Keratinocyte (primary cell): ENCODE measurements around the gene NELL2. TPM values are rescaled to one million over a fixed set of nuclear protein-coding genes. Genes with fewer than 3 reads are reported as not detected.

Experiments used
- DNase-seq: peaks from one replicate; pipeline ENCODE4 v3.0.0-alpha.2; 2011; ENCODE audit warnings: low read depth, missing footprints, low spot score
- FAIRE-seq: peaks from 2 replicates; lab custom pipeline; 2011; peaks lifted over from hg19 to GRCh38; lab: Jason Lieb, UNC
- H2AFZ ChIP-seq: 2 replicates; pipeline ENCODE4 v1.6.0; 2012; ENCODE audit warnings: low read length, control low read depth, inconsistent platforms; ENCODE audit not compliant: control insufficient read depth
- H3K27ac ChIP-seq: 2 replicates; pipeline ENCODE4 v1.5.1; 2011; ENCODE audit warnings: low read length; ENCODE audit not compliant: control insufficient read depth, insufficient read depth
- H3K27me3 ChIP-seq: 3 replicates; pipeline ENCODE4 v1.6.0; 2011; ENCODE audit warnings: low read length; ENCODE audit not compliant: control insufficient read depth, insufficient read depth; ENCODE audit errors: extremely low read depth
- H3K36me3 ChIP-seq, 2 experiments: 2 replicates in 1 of 2; 3 replicates in 1 of 2; pipeline ENCODE4 v1.5.1; 2011; ENCODE audit warnings: low read length in 2 of 2, mild to moderate bottlenecking in 1 of 2; ENCODE audit not compliant: control insufficient read depth in 2 of 2, insufficient read depth in 2 of 2; ENCODE audit errors: extremely low read depth in 1 of 2
- H3K4me1 ChIP-seq: 3 replicates; pipeline ENCODE4 v1.5.1; 2011; ENCODE audit warnings: low read length; ENCODE audit not compliant: control insufficient read depth, insufficient read depth; ENCODE audit errors: extremely low read depth
- H3K4me2 ChIP-seq: 3 replicates; pipeline ENCODE4 v1.6.0; 2011; ENCODE audit warnings: low read depth, low read length; ENCODE audit not compliant: control insufficient read depth, insufficient read depth; ENCODE audit errors: extremely low read depth
- H3K4me3 ChIP-seq, 3 experiments: fragments of 200-600 bp in 1 of 3; sonication (generic) in 1 of 3; 2 replicates in 2 of 3; 3 replicates in 1 of 3; pipeline ENCODE4 v1.5.1; 2011 to 2016; ENCODE audit warnings: low read length in 3 of 3, mild to moderate bottlenecking in 3 of 3, control low read depth in 2 of 3, inconsistent platforms in 1 of 3, low read depth in 1 of 3, mixed read lengths in 1 of 3, mixed run types in 1 of 3, moderate library complexity in 1 of 3; ENCODE audit not compliant: control insufficient read depth in 2 of 3, insufficient read depth in 2 of 3; ENCODE audit errors: extremely low read depth in 1 of 3
- H3K79me2 ChIP-seq: 2 replicates; pipeline ENCODE4 v1.6.0; 2012; ENCODE audit warnings: low read length; ENCODE audit not compliant: control insufficient read depth, insufficient read depth
- H3K9ac ChIP-seq: 3 replicates; pipeline ENCODE4 v1.6.0; 2011; ENCODE audit warnings: low read length; ENCODE audit not compliant: control insufficient read depth, insufficient read depth; ENCODE audit errors: extremely low read depth
- H3K9me1 ChIP-seq: 3 replicates; pipeline ENCODE4 v1.6.0; 2011; ENCODE audit warnings: low read length; ENCODE audit not compliant: control insufficient read depth, insufficient read depth; ENCODE audit errors: extremely low read depth
- H3K9me3 ChIP-seq: 2 replicates; pipeline ENCODE4 v1.5.1; 2012; ENCODE audit warnings: low read depth, low read length; ENCODE audit not compliant: control insufficient read depth
- H4K20me1 ChIP-seq: 3 replicates; pipeline ENCODE4 v1.6.0; 2011; ENCODE audit warnings: low read length; ENCODE audit not compliant: control insufficient read depth, insufficient read depth; ENCODE audit errors: extremely low read depth
- CTCF ChIP-seq, 3 experiments: IDR thresholded peaks in 1 of 3; conservative IDR thresholded peaks in 1 of 3; optimal IDR thresholded peaks in 1 of 3; 2 replicates in 2 of 3; 3 replicates in 1 of 3; pipeline versions ENCODE3 to v1.5.1; 2011; ENCODE audit warnings: low read length in 3 of 3, mild to moderate bottlenecking in 3 of 3, moderate library complexity in 2 of 3, control low read depth in 1 of 3, inconsistent platforms in 1 of 3; ENCODE audit not compliant: insufficient read depth in 2 of 3; ENCODE audit errors: extremely low read depth in 1 of 3
- EZH2 ChIP-seq: IDR thresholded peaks from one replicate; pipeline ENCODE4 v1.6.1; 2012; ENCODE audit warnings: inconsistent platforms, mild to moderate bottlenecking, low read length, moderate library complexity
- dilution Hi-C: fragments of 300-500 bp; cut with MboI; formaldehyde crosslinking; loops from one replicate; pipeline ENCODE4 v1.7.0; 2020; ENCODE audit warnings: low sequenced_read_pairs; ENCODE audit not compliant: extremely low pct_ligation_motif_present
- polyA plus RNA-seq, 5 experiments: library from polyadenylated mRNA; depleted of rRNA in 3 of 5; stranded (reverse) in 3 of 5; stranded (forward) in 1 of 5; unstranded in 1 of 5; fragments of >200 nt; gene quantifications; 1 replicate in 1 of 5; 2 replicates in 3 of 5; 3 replicates in 1 of 5; pipeline versions ENCODE4 v1.2.1 to v1.2.3, GENCODE V29; 2011 to 2012; ENCODE audit warnings: missing spikeins in 2 of 5, low read depth in 1 of 5, low replicate concordance in 1 of 5

The NELL2 gene
- polyA plus RNA-seq, 1 donor (not counting 4 experiments of a cell fraction or from before 2014, with no cell fraction given): 0.58 TPM

GRCh38 chr12:44584625-44585024, 291.5 kb downstream of the NELL2 start:
- Histone ChIP-seq H3K27ac (no peak overlapping the region), H3K9ac (no peak overlapping the region), H2AFZ (no peak overlapping the region), H3K27me3 (no peaks in the 10 kb centered on the region), H3K4me2 (no peak overlapping the region), H3K9me3 (no peaks in the 10 kb centered on the region), H3K36me3 (no peaks in the 10 kb centered on the region), H3K4me3 (no peak overlapping the region), H3K79me2 (no peaks in the 10 kb centered on the region), H4K20me1 (no peaks in the 10 kb centered on the region), H3K4me1 (no peaks in the 10 kb centered on the region), H3K9me1 (no peaks in the 10 kb centered on the region)
- DNase-seq: no peak
- dilution Hi-C loops: no loop called here
- TF ChIP-seq CTCF (optimal IDR thresholded peaks at IDR 0.05 in 1 of 3, IDR thresholded peaks at IDR 0.05 in 1 of 3, conservative IDR thresholded peaks at IDR 0.05 in 1 of 3; ENCODE audit: extremely low read depth in 1 of 3, insufficient read depth in 2 of 3, low read length in 3 of 3): no peak
- TF ChIP-seq EZH2: no peak
- FAIRE-seq: peak; percentile 9

- Histone ChIP-seq H3K9ac (no peak overlapping the region), H3K79me2 (no peaks in the 10 kb centered on the region), H3K4me2 (no peak overlapping the region), H4K20me1 (no peaks in the 10 kb centered on the region), H3K4me1 (no peaks in the 10 kb centered on the region), H3K27me3 (no peaks in the 10 kb centered on the region), H3K9me3 (no peaks in the 10 kb centered on the region), H3K4me3 (no peak overlapping the region), H2AFZ (no peak overlapping the region), H3K27ac (no peak overlapping the region), H3K9me1 (no peaks in the 10 kb centered on the region), H3K36me3 (no peaks in the 10 kb centered on the region)
- FAIRE-seq (no peak), DNase-seq (no peak)
- TF ChIP-seq CTCF (optimal IDR thresholded peaks at IDR 0.05 in 1 of 3, IDR thresholded peaks at IDR 0.05 in 1 of 3, conservative IDR thresholded peaks at IDR 0.05 in 1 of 3; ENCODE audit: extremely low read depth in 1 of 3, insufficient read depth in 2 of 3, low read length in 3 of 3): no peak
- no peak for TF ChIP-seq EZH2
- dilution Hi-C loops: no loop called here
Observed at GRCh38 chr12:44582521-44582920, 293.6 kb downstream of the NELL2 start.
